ENCODE data around the gene KXD1.

The KXD1 gene

DNA sequence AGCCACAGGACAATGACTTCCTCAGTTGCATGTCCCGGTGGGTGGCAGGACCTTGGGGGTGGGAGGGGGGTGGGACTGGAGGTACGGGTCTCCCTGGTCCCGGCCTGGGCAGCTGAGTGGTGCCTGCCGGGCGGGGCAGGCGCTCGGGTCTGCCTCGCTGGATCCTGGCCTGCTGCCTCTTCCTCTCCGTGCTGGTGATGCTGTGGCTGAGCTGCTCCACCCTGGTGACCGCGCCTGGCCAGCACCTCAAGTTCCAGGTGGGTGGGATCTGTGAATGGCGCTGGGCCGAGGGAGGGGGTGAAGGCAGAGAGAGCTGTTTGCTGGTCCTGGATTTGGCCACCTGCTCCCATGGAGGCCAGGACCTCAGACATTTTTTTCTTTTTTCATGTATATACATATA, 60.6 kb downstream of the KXD1 start:
- no peak for DNase-seq
